ENCODE results near the gene CENPF.

The CENPF gene

DNA sequence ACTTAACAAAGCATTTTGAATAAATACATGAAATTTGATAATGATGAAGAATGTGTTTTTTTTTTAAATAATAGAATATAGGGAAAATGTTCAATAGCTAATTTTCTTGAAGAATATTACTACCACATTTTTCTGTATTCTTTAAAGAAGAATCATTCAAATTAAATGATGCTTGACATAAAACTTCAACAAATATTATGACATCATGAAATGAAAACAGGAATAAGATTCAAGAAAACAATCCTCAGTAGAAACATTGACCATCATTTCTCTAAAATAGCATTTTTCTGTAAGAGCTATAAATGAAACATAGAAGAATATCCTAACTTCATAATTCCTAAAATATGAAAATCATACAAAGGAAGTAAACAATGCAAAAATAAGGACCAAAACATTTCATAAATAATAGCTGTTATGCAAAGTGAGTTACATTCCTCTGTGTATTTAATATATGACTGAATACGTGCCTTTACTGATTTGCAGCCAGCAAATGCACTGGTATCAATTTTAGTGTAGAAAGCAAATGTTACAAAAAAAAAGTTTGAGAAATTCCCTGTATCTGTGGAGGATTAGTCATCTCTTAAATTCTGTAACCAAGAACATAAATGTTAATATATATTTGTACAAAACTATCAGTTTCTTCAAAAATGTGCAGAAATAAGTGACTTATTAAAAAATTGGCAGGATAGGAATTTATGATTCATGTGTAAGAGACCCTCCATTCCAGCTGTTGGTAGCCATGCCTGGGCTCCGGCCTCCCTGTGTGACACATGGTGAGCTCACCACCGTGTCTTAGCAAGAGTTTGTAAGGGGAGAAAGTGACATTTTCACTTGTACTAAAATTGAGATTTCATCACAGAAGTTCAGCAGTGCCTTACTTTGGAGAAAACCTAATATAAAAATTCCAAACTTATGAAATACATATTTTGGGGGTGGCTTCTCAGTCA, 36.6 kb upstream of the CENPF start:
- Histone ChIP-seq H3K79me2 (ENCODE audit: control insufficient read depth, insufficient read depth, low read length) (no peaks in the 10 kb centered on the region), H3K9ac (ENCODE audit: low read length) (no peak overlapping the region), H3K79me1 (ENCODE audit: low read length) (no peaks in the 10 kb centered on the region), H3K4me2 (ENCODE audit: low read length) (no peak overlapping the region), H3K27ac (ENCODE audit: low read depth, low read length) (no peak overlapping the region), H4K5ac (ENCODE audit: low read length) (no peak overlapping the region), H2AK5ac (ENCODE audit: low read length) (no peak overlapping the region), H3K27me3 (ENCODE audit: insufficient read depth, low read length, poor library complexity) (no peaks in the 10 kb centered on the region), H3K4ac (ENCODE audit: low read depth, low read length) (no peak overlapping the region), H2BK15ac (replicated peaks; ENCODE audit: low read depth) (no peak overlapping the region), H3K4me1 (ENCODE audit: control insufficient read depth, low read depth, low read length) (no peaks in the 10 kb centered on the region), H3K56ac (ENCODE audit: low read length) (no peak overlapping the region), H3K36me3 (ENCODE audit: control insufficient read depth, insufficient read depth, low read length) (no peaks in the 10 kb centered on the region), H3K23ac (ENCODE audit: low read length) (no peak overlapping the region), H2BK120ac (ENCODE audit: low read depth, low read length) (no peak overlapping the region), H3K18ac (ENCODE audit: low read length) (no peak overlapping the region), H2BK5ac (ENCODE audit: low read length) (no peak overlapping the region), H4K8ac (ENCODE audit: low read depth, low read length) (no peak overlapping the region), H3K4me3 (ENCODE audit: low read length) (no peak overlapping the region)
- no CpG with 5 or more reads among the region's 3 CpGs for WGBS (ENCODE audit: extremely low coverage, insufficient coverage, low lambda C conversion rate)
- DNase-seq: no peak

DNA sequence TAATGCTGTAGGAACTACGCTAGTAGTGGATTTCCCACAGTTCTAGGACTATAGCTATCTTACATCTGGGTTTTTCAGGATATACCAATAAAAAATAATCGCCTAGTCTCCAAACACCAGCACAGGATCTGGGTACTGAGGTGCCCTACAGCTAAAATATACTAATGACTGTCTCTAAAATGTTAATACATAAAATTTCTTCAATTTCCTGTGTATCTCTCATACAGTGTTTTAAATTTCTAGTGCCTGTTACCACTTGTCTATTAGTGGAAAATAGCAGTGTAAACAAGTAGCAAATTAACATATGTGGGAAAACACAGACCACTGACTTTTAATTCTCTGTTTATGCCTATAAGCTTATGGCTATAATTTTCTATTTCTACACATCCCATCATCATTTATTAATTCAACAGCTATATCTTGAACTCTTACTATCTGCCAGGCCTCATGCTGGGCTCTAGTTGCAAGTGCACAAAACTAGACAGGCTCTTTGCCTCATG, 35.5 kb upstream of the CENPF start:
- H3K4me2 ChIP-seq (ENCODE audit: low read length): no peak overlapping the region
- no peak overlapping the region for H3K23ac ChIP-seq (ENCODE audit: low read length)
- no peak overlapping the region for H4K8ac ChIP-seq (ENCODE audit: low read depth, low read length)
- no peak overlapping the region for H2BK15ac ChIP-seq (replicated peaks; ENCODE audit: low read depth)
- H3K9ac ChIP-seq (ENCODE audit: low read length): no peak overlapping the region
- no peaks in the 10 kb centered on the region for H3K79me1 ChIP-seq (ENCODE audit: low read length)
- no peak overlapping the region for H2AK5ac ChIP-seq (ENCODE audit: low read length)
- H3K18ac ChIP-seq (ENCODE audit: low read length): no peak overlapping the region
- H3K4me1 ChIP-seq (ENCODE audit: control insufficient read depth, low read depth, low read length): peaks cover 3% of the 10 kb centered on the region
- no peak for DNase-seq
- H3K4me3 ChIP-seq (ENCODE audit: low read length): no peak overlapping the region
- no peaks in the 10 kb centered on the region for H3K27me3 ChIP-seq (ENCODE audit: insufficient read depth, low read length, poor library complexity)
- H3K56ac ChIP-seq (ENCODE audit: low read length): no peak overlapping the region
- H4K5ac ChIP-seq (ENCODE audit: low read length): no peak overlapping the region
- H3K79me2 ChIP-seq (ENCODE audit: control insufficient read depth, insufficient read depth, low read length): no peaks in the 10 kb centered on the region
- H3K4ac ChIP-seq (ENCODE audit: low read depth, low read length): no peak overlapping the region
- no CpG with 5 or more reads among the region's 2 CpGs for WGBS (ENCODE audit: extremely low coverage, insufficient coverage, low lambda C conversion rate)
- H2BK5ac ChIP-seq (ENCODE audit: low read length): no peak overlapping the region
- H3K27ac ChIP-seq (ENCODE audit: low read depth, low read length): no peak overlapping the region
- no peak overlapping the region for H2BK120ac ChIP-seq (ENCODE audit: low read depth, low read length)
- no peaks in the 10 kb centered on the region for H3K36me3 ChIP-seq (ENCODE audit: control insufficient read depth, insufficient read depth, low read length)

DNA sequence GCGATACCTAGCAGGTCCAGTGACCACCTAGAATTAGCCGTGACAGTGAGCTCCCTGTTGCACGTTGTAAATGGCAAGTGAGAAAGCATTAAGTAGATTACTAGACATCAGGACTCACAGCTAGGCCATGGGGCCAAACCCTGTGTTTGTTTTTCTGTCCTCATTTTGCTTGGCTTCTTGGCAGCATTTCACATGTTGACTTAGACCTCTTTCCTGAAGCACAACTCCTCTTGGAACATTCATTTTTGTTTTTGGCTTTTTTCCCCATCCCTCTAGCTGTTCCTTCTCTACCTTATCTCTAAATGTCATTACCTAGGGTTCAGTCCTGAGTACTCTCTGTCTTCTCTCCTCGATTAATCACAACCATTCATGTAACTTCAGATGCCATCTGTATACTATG, 34.7 kb upstream of the CENPF start:
- H4K8ac ChIP-seq (ENCODE audit: low read depth, low read length): no peak overlapping the region
- H2BK120ac ChIP-seq (ENCODE audit: low read depth, low read length): no peak overlapping the region
- H3K23ac ChIP-seq (ENCODE audit: low read length): no peak overlapping the region
- no peak overlapping the region for H3K56ac ChIP-seq (ENCODE audit: low read length)
- no peak overlapping the region for H3K4me2 ChIP-seq (ENCODE audit: low read length)
- DNase-seq: no peak
- no peaks in the 10 kb centered on the region for H3K36me3 ChIP-seq (ENCODE audit: control insufficient read depth, insufficient read depth, low read length)
- WGBS (ENCODE audit: extremely low coverage, insufficient coverage, low lambda C conversion rate): no CpG with 5 or more reads among the region's 4 CpGs
- no peak overlapping the region for H3K4ac ChIP-seq (ENCODE audit: low read depth, low read length)
- H3K79me1 ChIP-seq (ENCODE audit: low read length): no peaks in the 10 kb centered on the region
- no peak overlapping the region for H3K27ac ChIP-seq (ENCODE audit: low read depth, low read length)
- H3K18ac ChIP-seq (ENCODE audit: low read length): no peak overlapping the region
- H3K9ac ChIP-seq (ENCODE audit: low read length): no peak overlapping the region
- peaks cover 3% of the 10 kb centered on the region for H3K4me1 ChIP-seq (ENCODE audit: control insufficient read depth, low read depth, low read length)
- H2AK5ac ChIP-seq (ENCODE audit: low read length): no peak overlapping the region
- H4K5ac ChIP-seq (ENCODE audit: low read length): no peak overlapping the region
- no peak overlapping the region for H3K4me3 ChIP-seq (ENCODE audit: low read length)
- no peaks in the 10 kb centered on the region for H3K79me2 ChIP-seq (ENCODE audit: control insufficient read depth, insufficient read depth, low read length)
- H2BK5ac ChIP-seq (ENCODE audit: low read length): no peak overlapping the region
- no peaks in the 10 kb centered on the region for H3K27me3 ChIP-seq (ENCODE audit: insufficient read depth, low read length, poor library complexity)
- no peak overlapping the region for H2BK15ac ChIP-seq (replicated peaks; ENCODE audit: low read depth)

DNA sequence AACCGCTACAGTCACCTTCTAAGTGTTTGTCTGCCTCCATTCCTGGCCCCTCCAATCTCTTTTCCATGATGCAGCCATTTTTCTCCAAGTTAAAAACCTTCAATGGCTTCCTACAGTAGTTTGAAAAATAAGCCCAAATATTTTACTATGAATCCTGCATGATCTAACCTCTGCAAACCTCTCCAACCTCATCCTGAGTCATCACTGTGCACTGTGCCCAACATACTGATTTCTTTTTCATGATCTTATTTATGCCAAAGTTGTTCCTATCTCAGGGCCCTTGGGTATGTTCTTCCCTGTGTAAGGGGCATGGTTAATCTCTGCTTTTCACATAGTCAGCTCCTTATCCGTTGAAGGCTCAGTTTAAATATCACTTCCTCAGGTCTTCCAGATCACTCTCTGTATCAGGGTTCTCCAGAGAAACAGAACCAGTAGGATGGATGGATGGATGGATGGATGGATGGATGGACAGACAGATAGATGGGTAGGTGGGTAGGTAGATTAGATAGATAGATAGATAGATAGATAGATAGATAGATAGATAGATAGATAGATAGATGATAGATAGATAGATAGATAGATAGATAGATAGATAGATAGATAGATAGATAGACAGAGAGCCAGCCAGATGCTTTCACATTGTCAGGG, 33.5 kb upstream of the CENPF start:
- Histone ChIP-seq H3K9ac (ENCODE audit: low read length) (no peak overlapping the region), H3K27ac (ENCODE audit: low read depth, low read length) (no peak overlapping the region), H3K4ac (ENCODE audit: low read depth, low read length) (no peak overlapping the region), H2BK120ac (ENCODE audit: low read depth, low read length) (no peak overlapping the region), H3K4me1 (ENCODE audit: control insufficient read depth, low read depth, low read length) (peaks cover 3% of the 10 kb centered on the region), H4K8ac (ENCODE audit: low read depth, low read length) (no peak overlapping the region), H3K36me3 (ENCODE audit: control insufficient read depth, insufficient read depth, low read length) (no peaks in the 10 kb centered on the region), H3K4me3 (ENCODE audit: low read length) (no peak overlapping the region), H3K79me1 (ENCODE audit: low read length) (no peaks in the 10 kb centered on the region), H4K5ac (ENCODE audit: low read length) (no peak overlapping the region), H3K27me3 (ENCODE audit: insufficient read depth, low read length, poor library complexity) (no peaks in the 10 kb centered on the region), H3K79me2 (ENCODE audit: control insufficient read depth, insufficient read depth, low read length) (no peaks in the 10 kb centered on the region), H3K4me2 (ENCODE audit: low read length) (no peak overlapping the region), H3K23ac (ENCODE audit: low read length) (no peak overlapping the region), H2BK5ac (ENCODE audit: low read length) (no peak overlapping the region), H3K18ac (ENCODE audit: low read length) (no peak overlapping the region), H2BK15ac (replicated peaks; ENCODE audit: low read depth) (no peak overlapping the region), H3K56ac (ENCODE audit: low read length) (no peak overlapping the region), H2AK5ac (ENCODE audit: low read length) (no peak overlapping the region)
- WGBS (ENCODE audit: extremely low coverage, insufficient coverage, low lambda C conversion rate): no CpG with 5 or more reads among the region's 2 CpGs
- no peak for DNase-seq

DNA sequence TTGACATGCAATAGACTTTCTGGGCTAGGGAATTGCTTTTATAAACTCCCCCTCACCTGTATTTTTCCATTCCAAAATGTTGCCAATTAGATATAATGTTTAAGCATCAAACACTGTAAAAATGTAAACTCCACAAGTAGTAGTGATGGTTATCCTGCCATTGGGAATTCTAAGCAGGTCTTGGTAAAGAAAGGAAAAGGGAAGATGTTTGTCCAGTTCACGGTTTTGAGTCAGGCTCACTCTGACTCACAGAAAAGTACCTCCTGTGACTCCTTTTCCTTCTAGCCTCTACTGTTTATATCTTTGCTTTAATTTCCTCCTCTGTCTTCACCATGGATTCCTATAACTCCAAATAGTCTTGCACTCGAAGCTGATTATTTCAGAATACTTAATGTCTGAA, 32.6 kb upstream of the CENPF start:
- H3K27me3 ChIP-seq (ENCODE audit: insufficient read depth, low read length, poor library complexity): no peaks in the 10 kb centered on the region

More for the DNA sequence above, 32.6 kb upstream of the CENPF start:
- Histone ChIP-seq H2BK5ac (ENCODE audit: low read length) (no peak overlapping the region), H4K8ac (ENCODE audit: low read depth, low read length) (no peak overlapping the region), H3K4me2 (ENCODE audit: low read length) (no peak overlapping the region), H3K79me1 (ENCODE audit: low read length) (no peaks in the 10 kb centered on the region), H3K23ac (ENCODE audit: low read length) (no peak overlapping the region), H3K9ac (ENCODE audit: low read length) (no peak overlapping the region), H2BK15ac (replicated peaks; ENCODE audit: low read depth) (no peak overlapping the region), H3K36me3 (ENCODE audit: control insufficient read depth, insufficient read depth, low read length) (no peaks in the 10 kb centered on the region), H3K27ac (ENCODE audit: low read depth, low read length) (no peak overlapping the region), H3K4ac (ENCODE audit: low read depth, low read length) (no peak overlapping the region), H2BK120ac (ENCODE audit: low read depth, low read length) (no peak overlapping the region), H4K5ac (ENCODE audit: low read length) (no peak overlapping the region), H2AK5ac (ENCODE audit: low read length) (no peak overlapping the region), H3K4me3 (ENCODE audit: low read length) (no peak overlapping the region), H3K56ac (ENCODE audit: low read length) (no peak overlapping the region), H3K79me2 (ENCODE audit: control insufficient read depth, insufficient read depth, low read length) (no peaks in the 10 kb centered on the region), H3K18ac (ENCODE audit: low read length) (no peak overlapping the region), H3K4me1 (ENCODE audit: control insufficient read depth, low read depth, low read length) (peaks cover 3% of the 10 kb centered on the region)
- no peak for DNase-seq
- no CpG with 5 or more reads among the region's 2 CpGs for WGBS (ENCODE audit: extremely low coverage, insufficient coverage, low lambda C conversion rate)
